Measurements from ENCODE around the gene ZNF778. TPM values are rescaled to one million over a fixed set of nuclear protein-coding genes. Genes with fewer than 3 reads are reported as not detected.
A peak's percentile ranks its signal among the peaks of the same experiment; 100 is the strongest.
"Not testable (repeated sequence)": the region's sequence is repeated elsewhere in the genome, so short reads cannot be mapped to it uniquely, and the experiment has no call there.

Gene ZNF778
- total RNA-seq, 4 donors from 2014 or later, result 3.4 to 10.7 (median 6.5) TPM

DNA sequence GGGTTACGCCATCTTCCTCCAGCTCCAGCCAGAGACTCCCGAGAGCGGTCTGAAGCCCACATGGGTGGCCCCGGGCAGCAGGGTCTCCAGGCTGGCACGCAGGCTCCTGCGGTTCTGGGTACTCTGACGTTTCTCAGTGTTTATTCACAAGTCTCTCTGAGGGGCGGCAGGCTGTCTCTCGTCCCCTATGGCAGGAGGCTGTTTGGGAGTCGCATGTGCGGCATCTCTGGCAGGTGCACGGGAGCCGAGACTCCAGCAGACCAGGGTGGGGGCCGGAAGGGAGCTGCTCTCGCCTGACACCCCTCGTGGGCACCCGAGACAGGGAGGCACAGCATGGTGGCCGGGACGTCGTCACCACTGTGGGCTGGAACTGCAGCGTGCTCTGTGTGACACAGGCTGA is 48.1 kb downstream of the ZNF778 start:
- Histone ChIP-seq H3K9me3 (no peaks in the 10 kb centered on the region), H3K27ac (no peak overlapping the region), H3K4me1 (no peaks in the 10 kb centered on the region), H3K4me3 (no peak overlapping the region), H3K27me3 (no peaks in the 10 kb centered on the region), H3K36me3 (peaks cover 22 to 59% (median 31%) of the 10 kb centered on the region in 3 donors)
- 74 to 78% methylated on average over 5 to 10 of the region's 21 CpGs for WGBS, 2 donors
- no peak for DNase-seq
- TF ChIP-seq POLR2A (IDR thresholded peaks at IDR 0.05), result no peak
- TF ChIP-seq, protein P1, sequence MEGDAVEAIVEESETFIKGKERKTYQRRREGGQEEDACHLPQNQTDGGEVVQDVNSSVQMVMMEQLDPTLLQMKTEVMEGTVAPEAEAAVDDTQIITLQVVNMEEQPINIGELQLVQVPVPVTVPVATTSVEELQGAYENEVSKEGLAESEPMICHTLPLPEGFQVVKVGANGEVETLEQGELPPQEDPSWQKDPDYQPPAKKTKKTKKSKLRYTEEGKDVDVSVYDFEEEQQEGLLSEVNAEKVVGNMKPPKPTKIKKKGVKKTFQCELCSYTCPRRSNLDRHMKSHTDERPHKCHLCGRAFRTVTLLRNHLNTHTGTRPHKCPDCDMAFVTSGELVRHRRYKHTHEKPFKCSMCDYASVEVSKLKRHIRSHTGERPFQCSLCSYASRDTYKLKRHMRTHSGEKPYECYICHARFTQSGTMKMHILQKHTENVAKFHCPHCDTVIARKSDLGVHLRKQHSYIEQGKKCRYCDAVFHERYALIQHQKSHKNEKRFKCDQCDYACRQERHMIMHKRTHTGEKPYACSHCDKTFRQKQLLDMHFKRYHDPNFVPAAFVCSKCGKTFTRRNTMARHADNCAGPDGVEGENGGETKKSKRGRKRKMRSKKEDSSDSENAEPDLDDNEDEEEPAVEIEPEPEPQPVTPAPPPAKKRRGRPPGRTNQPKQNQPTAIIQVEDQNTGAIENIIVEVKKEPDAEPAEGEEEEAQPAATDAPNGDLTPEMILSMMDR (IDR thresholded peaks at IDR 0.05), result no peak
- intact Hi-C loops (cut with DNase I), result no loop called here

DNA sequence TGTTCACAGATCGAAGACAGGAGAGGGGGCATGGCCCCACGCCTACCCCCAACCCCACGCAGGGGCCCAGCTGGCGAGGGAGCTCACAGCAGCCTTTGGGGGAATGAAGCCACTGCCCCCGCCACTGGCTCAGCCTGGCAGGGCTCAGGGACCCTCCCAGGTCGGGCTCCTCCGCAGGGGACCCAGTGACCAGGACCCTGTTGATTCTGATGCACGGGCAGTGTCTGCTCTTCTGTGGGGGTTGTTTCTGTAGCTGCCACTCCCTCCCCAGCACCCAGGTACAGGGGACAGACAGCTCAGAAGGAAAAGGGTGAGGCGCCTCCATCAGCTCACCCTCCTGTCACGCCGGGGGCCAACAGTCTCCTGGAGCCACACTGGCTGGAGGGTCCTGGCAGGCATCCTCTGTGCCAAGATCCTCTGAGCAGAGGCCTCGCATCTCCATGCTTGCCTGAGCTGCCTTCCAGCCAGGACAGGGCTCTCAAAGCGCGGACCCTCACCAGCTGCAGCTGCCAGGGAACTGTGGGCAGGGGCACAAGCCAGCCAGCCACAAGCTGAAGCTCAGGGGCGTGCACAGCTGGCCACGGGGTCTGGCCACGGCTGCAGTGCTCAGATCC is 49.1 kb downstream of the ZNF778 start:
- H3K4me1 ChIP-seq, result no peaks in the 10 kb centered on the region
- peaks cover 29 to 69% (median 38%) of the 10 kb centered on the region in 3 donors for H3K36me3 ChIP-seq
- intact Hi-C loops (cut with DNase I), result no loop called here
- no peaks in the 10 kb centered on the region for H3K9me3 ChIP-seq
- TF ChIP-seq, protein P1 (IDR thresholded peaks at IDR 0.05), result no peak
- TF ChIP-seq POLR2A (IDR thresholded peaks at IDR 0.05), result no peak
- H3K27ac ChIP-seq, result no peak overlapping the region
- no peaks in the 10 kb centered on the region for H3K27me3 ChIP-seq
- 90 to 94% methylated on average over 2 to 6 of the region's 17 CpGs for WGBS, 2 donors
- DNase-seq, result no peak
- H3K4me3 ChIP-seq, result no peak overlapping the region

DNA sequence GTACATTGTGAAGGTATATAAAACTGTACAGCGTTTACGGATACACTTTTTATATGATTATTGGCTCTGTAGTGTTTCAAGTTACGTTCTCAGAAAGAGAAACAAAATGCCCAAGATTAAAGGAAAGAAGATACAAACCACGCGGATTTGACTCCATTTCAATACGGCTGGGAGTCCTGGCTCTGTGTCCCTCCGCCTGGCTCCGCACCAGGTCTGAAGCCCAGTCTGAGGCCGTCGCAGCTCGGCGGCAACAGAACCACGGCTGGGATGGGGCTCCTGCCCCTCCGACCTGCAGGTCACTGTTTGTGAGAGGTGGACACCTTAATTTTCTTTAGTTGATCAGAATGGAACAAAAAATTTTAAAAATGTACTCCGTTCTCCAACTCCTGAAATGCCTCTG is 50.2 kb downstream of the ZNF778 start:
- intact Hi-C loops (cut with DNase I); H3K27ac ChIP-seq; H3K27me3 ChIP-seq; H3K9me3 ChIP-seq; H3K4me1 ChIP-seq; DNase-seq; H3K4me3 ChIP-seq: not testable (repeated sequence)
- peaks cover 29 to 80% (median 38%) of the 10 kb centered on the region in 3 donors for H3K36me3 ChIP-seq
- WGBS, 2 donors, result 93% methylated on average over 2 to 13 of the region's 15 CpGs

DNA sequence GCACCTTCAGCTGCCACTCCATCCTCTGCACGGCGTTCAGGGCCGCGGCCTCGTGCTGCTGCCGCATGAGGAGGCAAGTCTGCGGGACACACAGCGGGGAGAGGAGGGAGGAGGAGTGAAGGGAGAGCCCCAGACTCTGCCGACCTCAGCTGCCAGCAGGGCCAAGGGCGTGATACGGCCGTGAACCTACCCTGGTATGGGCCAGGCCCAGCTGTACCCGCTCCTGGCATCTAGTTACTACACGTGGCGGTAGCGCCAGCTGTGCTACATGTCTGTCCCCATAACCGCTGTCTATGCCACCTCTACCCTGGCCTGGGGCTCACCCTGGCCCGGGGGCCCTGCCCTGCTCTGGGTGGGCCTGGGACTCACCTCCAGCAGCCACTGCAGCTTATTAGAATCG is 51.1 kb downstream of the ZNF778 start:
- no peak for DNase-seq
- Histone ChIP-seq H3K27ac (peak overlapping the region in 2 of 4 donors; percentile 29 to 69), H3K4me1 (no peaks in the 10 kb centered on the region), H3K9me3 (no peaks in the 10 kb centered on the region), H3K27me3 (no peaks in the 10 kb centered on the region), H3K36me3 (peaks cover 34 to 89% (median 38%) of the 10 kb centered on the region in 3 donors), H3K4me3 (no peak overlapping the region)
- no peak for TF ChIP-seq POLR2A (IDR thresholded peaks at IDR 0.05)
- TF ChIP-seq, protein P1 (IDR thresholded peaks at IDR 0.05), result no peak
- intact Hi-C loops (cut with DNase I), result no loop called here
- 91 to 93% methylated on average over 3 to 12 of the region's 19 CpGs for whole genome bisulfite sequencing, 2 donors

DNA sequence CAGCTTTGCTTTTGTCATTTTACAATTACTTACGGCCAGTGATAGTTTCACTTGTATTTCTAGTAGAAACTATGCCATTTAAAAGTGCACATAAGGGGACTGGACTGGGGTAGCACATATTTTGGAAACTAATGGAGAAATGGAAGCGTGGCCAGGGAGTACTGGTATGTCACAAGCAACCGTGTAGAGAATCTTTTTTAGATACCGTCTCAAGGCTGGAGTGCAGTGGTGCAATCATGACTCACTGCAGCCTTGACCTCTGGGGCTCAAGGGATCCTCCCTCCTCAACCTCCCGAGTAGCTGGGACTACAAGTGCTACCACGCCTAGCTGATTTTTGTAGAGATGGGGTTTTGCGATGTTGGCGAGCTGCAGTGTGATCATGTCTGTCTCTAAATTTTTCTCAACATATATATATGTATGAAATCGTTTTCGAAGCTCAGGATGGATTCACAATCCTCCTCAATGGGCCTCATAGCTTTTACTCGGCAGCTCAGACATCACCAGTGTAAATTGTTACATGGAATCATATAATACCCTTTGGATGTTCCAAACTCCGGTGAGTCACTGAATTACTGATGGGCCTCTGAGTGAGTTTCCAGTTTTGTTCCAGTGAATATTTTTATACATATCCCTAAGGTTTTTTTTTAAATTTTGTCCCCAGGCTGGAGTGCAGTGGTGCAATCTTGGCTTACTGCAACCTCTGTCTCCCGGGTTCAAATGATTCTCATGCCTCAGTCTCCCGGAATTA is 51.7 kb downstream of the ZNF778 start:
- DNase-seq, result no peak
- no peak overlapping the region for H3K4me3 ChIP-seq
- no peaks in the 10 kb centered on the region for H3K4me1 ChIP-seq
- peak overlapping the region in 2 of 4 donors; percentile 29 to 69 for H3K27ac ChIP-seq
- H3K36me3 ChIP-seq, result peaks cover 40 to 95% (median 43%) of the 10 kb centered on the region in 3 donors
- intact Hi-C loops (cut with DNase I), result no loop called here
- WGBS, 2 donors, result 78 to 79% methylated on average over 14 of the region's 14 CpGs
- TF ChIP-seq POLR2A (IDR thresholded peaks at IDR 0.05), result no peak
- TF ChIP-seq, protein P1 (IDR thresholded peaks at IDR 0.05), result no peak
- no peaks in the 10 kb centered on the region for H3K9me3 ChIP-seq
- no peaks in the 10 kb centered on the region for H3K27me3 ChIP-seq
